ENCODE results near the gene MAP3K4.
A peak's percentile ranks its signal among the peaks of the same experiment; 100 is the strongest.

Gene MAP3K4

GRCh38 chr6:161130967-161131766 lies 139.6 kb downstream of the MAP3K4 start:
- DNase-seq, result no peak

- no peak for DNase-seq
Observed at GRCh38 chr6:161132384-161132783, 140.8 kb downstream of the MAP3K4 start.

GRCh38 chr6:161133963-161134362 lies 142.4 kb downstream of the MAP3K4 start:
- no peak for DNase-seq

GRCh38 chr6:161134550-161135298 lies 143.2 kb downstream of the MAP3K4 start:
- DNase-seq, result no peak

- no peak for DNase-seq
Observed at GRCh38 chr6:161135695-161136591, 144.4 kb downstream of the MAP3K4 start.

- DNase-seq, result no peak
Observed at GRCh38 chr6:161136655-161137054, 145.1 kb downstream of the MAP3K4 start.

- no peak for DNase-seq
Observed at GRCh38 chr6:161137320-161137719, 145.8 kb downstream of the MAP3K4 start.

DNA sequence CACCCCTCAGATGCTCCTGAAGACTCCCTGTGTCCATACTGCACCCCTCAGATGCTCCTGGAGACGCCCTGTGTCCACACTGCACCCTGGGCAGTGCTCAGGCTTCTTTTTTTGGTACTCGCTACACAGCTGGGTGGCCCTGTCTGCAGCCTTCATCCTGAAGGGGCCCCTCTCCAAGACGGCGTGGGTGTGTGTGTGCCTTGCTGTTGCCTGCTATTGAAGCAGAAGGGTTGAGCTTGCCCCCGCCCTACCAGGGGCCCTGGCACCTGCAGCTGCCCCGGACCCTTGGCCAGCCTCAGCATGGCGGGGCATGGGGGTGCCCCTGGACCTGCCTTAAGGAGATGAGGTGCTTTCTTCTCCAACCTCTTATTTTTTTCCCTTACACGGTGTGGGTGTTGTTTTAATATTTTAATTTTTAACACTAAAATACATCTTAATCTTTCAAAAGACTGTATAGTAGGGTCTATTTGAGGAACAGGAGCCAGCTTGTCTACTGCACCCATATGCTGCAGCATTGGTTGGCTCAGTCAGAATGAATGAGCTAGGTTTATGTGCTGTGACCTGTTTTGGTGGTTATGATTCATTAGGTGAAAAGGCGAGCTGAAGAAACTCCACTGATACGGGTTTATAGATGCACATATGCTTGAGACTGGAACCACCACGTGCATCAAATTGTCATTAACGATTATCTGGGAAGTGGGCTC lies 146.4 kb downstream of the MAP3K4 start:
- DNase-seq, result no peak

DNA sequence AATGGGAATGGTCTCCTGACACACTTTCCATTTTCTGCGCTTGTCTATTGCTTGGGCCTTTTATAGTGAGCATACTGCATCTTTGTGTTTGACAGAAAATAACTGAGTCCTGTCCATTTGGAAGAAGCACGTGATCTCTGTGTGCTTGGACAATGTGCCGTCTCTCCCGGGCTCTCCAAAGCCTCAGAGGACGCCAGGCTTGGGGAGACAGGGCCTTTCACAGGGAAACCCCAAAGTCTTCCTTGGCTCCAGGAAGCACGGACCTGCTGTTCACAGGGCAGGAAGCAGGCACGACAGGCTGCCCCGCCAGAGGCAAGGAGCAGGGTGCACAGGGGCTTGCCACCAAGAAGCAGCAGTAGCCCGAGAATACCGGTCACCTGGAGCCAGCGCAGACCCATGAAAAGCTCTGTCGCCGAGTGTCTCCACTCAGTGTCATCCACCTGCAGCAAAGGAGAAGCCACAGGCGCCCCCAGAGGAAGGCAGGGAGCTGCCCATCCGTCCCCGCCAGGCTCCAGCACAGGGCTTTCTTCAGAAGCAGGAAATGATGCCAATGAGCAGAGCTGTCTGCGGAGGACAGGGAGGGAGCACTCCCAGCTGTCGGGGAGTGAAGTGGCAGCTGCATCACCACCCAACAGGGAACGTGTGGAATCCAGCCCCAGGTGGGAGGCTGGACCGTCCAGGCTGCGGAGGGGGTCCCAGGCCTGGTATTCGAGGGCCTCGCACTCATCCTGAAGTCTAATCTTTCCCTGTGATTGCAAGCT lies 147.2 kb downstream of the MAP3K4 start:
- DNase-seq, result peak; percentile 21 to 42

GRCh38 chr6:161139304-161139765 lies 147.8 kb downstream of the MAP3K4 start:
- DNase-seq, result no peak

DNA sequence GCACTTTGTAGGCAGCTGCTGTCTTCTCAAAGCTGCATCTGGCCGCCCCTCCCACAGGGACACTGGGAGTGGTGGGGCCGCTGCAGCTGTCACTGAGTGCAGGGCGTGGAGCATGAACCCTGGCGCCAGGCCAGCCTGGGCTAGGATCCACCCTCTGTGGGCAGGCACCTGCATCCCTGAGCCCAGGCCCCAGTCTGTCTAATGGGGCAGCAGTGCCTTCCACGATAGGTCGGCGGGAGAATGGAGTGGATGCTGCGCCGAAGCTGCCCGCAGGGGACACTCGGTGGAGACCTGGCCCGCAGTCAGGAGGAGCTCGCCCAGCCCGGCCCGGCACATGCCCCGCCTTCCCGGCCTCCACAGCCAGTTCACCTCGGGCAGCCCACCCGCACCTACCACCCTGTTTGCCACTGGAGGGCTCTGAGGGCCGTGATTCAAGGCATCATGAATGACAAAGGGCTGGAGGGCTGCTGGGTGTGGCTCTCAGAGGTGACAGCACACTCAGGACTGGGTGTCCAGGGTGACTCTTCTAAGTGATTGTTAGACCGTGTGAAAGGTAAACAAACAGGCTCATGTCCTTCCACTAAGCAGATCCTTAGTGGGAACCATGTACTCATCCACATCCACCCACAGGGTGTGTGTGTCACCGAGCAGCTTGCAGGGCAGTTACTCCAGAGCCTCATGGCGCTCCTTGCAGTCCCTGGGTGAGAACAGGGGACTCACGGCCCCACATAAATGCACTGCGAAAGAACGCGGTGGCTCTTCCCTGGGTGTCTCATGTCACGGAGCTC lies 148.4 kb downstream of the MAP3K4 start:
- peak; percentile 37 to 55 for DNase-seq

GRCh38 chr6:161140554-161140875 lies 148.9 kb downstream of the MAP3K4 start:
- DNase-seq, result no peak

GRCh38 chr6:161141173-161141572 lies 149.6 kb downstream of the MAP3K4 start:
- peak; percentile 26 to 28 for DNase-seq

- no peak for DNase-seq
Observed at GRCh38 chr6:161142957-161143296, 151.4 kb downstream of the MAP3K4 start.

GRCh38 chr6:161143663-161144430 lies 152.3 kb downstream of the MAP3K4 start:
- no peak for DNase-seq

- DNase-seq, result no peak
Observed at GRCh38 chr6:161150136-161150535, 158.6 kb downstream of the MAP3K4 start.

DNA sequence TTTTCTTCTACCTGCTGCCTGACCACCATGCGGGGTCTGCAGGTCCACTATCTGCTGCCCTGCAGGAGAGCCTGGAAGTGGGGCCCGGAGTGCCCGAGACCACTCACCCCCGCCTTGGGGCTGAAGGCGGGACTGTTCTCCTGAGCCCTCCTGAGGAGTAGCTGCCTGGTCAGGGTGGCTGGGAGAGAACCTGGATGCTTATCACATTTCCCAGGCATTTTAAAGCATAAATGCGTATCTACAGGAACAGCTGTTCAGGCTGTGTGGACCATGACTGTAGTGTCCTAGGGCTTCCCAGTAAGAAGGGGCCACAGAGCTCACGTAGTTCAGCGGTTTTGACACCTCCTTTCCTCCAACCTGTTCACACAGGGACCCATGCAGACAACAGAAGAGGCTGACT lies 159.0 kb downstream of the MAP3K4 start:
- no peak for DNase-seq

- no peak for DNase-seq
Observed at GRCh38 chr6:161151059-161151645, 159.6 kb downstream of the MAP3K4 start.

- DNase-seq, result no peak
Observed at GRCh38 chr6:161151660-161152526, 160.3 kb downstream of the MAP3K4 start.

Data from SHP77 (cell line).